Natural killer cell (primary cell): ENCODE data around the gene PLPP3. TPM values are rescaled to one million over a fixed set of nuclear protein-coding genes. Genes with fewer than 3 reads are reported as not detected.

Experiments
- ATAC-seq, 3 donors: fragments of 150-1000 bp in 2 of 3; fragments of 200-7000 bp in 1 of 3; cut with Tn5 transposase; 1 replicate in 1 of 3; 2 replicates in 2 of 3; pipeline ENCODE4 v1.10.0; 2021; ENCODE audit warnings: mild to moderate bottlenecking in 2 of 3, moderate library complexity in 2 of 3
- DNase-seq, 2 donors: peaks; one replicate each; pipeline versions ENCODE4 v3.0.0 to v3.0.0-alpha.2; 2013 to 2021; ENCODE audit warnings: mixed read lengths in 1 of 2
- H3K27ac ChIP-seq: one replicate; pipeline ENCODE4 v1.5.1; 2013; ENCODE audit warnings: mild to moderate bottlenecking, low read length
- H3K27me3 ChIP-seq: one replicate; pipeline ENCODE4 v1.6.1; 2013; ENCODE audit warnings: low read length; ENCODE audit not compliant: control insufficient read depth, insufficient read depth
- H3K36me3 ChIP-seq: one replicate; pipeline ENCODE4 v1.6.1; 2013; ENCODE audit warnings: low read length; ENCODE audit not compliant: control insufficient read depth, insufficient read depth
- H3K4me1 ChIP-seq: one replicate; pipeline ENCODE4 v1.6.1; 2013; ENCODE audit warnings: low read length; ENCODE audit not compliant: control insufficient read depth, insufficient read depth
- H3K4me3 ChIP-seq: one replicate; pipeline ENCODE4 v1.5.1; 2013; ENCODE audit warnings: low read length
- H3K9me3 ChIP-seq: one replicate; pipeline ENCODE4 v1.6.1; 2013; ENCODE audit warnings: low read length; ENCODE audit not compliant: control insufficient read depth, insufficient read depth
- H3K27ac Mint-ChIP-seq, 2 donors: one replicate each; pipeline ENCODE4 v1.8.0; 2022; ENCODE audit warnings: mild to moderate bottlenecking in 2 of 2, mixed read lengths in 2 of 2, moderate library complexity in 1 of 2
- H3K27me3 Mint-ChIP-seq, 2 donors: one replicate each; pipeline ENCODE4 v1.8.0; 2022; ENCODE audit warnings: low read depth in 2 of 2, mixed read lengths in 2 of 2
- H3K36me3 Mint-ChIP-seq: one replicate; pipeline ENCODE4 v1.8.0; 2022; ENCODE audit warnings: mixed read lengths
- H3K4me1 Mint-ChIP-seq, 2 donors: one replicate each; pipeline ENCODE4 v1.8.0; 2022; ENCODE audit warnings: mixed read lengths in 2 of 2
- H3K4me3 Mint-ChIP-seq: one replicate; pipeline ENCODE4 v1.8.0; 2022; ENCODE audit warnings: mild to moderate bottlenecking, moderate library complexity, mixed read lengths
- H3K9me3 Mint-ChIP-seq, 2 donors: one replicate each; pipeline ENCODE4 v1.8.0; 2022; ENCODE audit warnings: mixed read lengths in 2 of 2
- WGBS: methylation state at CpG from one replicate; pipeline ENCODE4 v1.1.7; 2013; ENCODE audit warnings: missing lambda C conversion rate; ENCODE audit not compliant: insufficient coverage; 5-methylcytosine and 5-hydroxymethylcytosine counted together
- intact Hi-C: fragments of 100-400 bp; cut with micrococcal nuclease; formaldehyde crosslinking; loops from one replicate; pipeline ENCODE4 v1.14.2; 2022
- total RNA-seq, 4 donors: library from RNA; stranded (reverse); fragments of 120-200 nt in 1 of 4; gene quantifications; one replicate each; pipeline versions ENCODE4 v1.2.3 to v1.2.4, GENCODE V29; 2013 to 2022
- TF ChIP-seq, protein P1 (sequence below): fragments of 200-600 bp; IDR thresholded peaks from one replicate; pipeline ENCODE4 v1.8.0; 2022; ENCODE audit warnings: antibody characterized with exemption

Gene PLPP3
- total RNA-seq, 3 donors from 2014 or later (not counting 1 experiment from before 2014, with no cell fraction given): 0.11 to 0.50 TPM; not detected in 1

DNA sequence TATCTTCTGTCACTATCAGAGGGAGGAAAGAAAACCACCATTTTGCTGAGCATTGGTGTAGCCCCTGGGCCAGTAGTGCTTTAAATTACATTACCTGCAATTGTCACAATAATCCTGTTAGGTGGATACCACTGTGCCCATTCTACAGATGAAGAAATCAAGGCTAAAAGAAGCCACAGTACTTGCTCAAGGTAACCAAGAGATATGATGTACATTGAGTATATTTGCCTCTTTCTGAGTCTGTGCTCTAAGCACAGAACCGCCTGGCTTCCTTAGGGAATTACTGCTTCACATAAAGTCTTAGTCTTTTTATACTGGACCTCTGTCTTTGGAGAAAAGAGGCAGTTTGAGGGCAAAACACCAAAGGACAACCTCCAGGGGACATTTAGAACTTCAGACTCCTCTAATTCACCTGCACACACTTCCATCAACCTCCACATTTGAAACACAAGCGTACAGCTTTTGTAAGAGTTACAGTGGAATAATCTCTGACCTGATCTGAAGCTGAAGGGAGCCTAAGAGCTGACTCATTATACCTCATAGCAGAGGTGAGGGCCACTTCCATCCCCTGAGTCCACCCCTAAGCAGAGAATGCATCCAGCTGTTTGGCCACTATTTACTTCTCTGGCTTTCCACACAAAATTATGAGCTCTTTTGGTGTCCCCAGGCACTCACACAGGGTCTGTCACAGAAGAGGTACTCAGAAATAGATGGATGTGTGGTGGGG lies 61.8 kb downstream of the PLPP3 start:
- intact Hi-C loops: no loop called here
- ATAC-seq (no peak), DNase-seq (no peak)
- Histone ChIP-seq H3K9me3 (no peaks in the 10 kb centered on the region), H3K36me3 (no peaks in the 10 kb centered on the region), H3K27ac (no peak overlapping the region), H3K4me1 (no peaks in the 10 kb centered on the region), H3K4me3 (no peak overlapping the region), H3K27me3 (no peaks in the 10 kb centered on the region)
- Mint-ChIP-seq H3K9me3 (no peaks in the 10 kb centered on the region), H3K27me3 (peaks cover 0 to 5% of the 10 kb centered on the region in 2 donors), H3K4me3 (no peak overlapping the region), H3K4me1 (no peaks in the 10 kb centered on the region), H3K27ac (no peak overlapping the region), H3K36me3 (no peaks in the 10 kb centered on the region)
- 81% methylated on average over 2 of the region's 2 CpGs for WGBS
- TF ChIP-seq, protein P1, sequence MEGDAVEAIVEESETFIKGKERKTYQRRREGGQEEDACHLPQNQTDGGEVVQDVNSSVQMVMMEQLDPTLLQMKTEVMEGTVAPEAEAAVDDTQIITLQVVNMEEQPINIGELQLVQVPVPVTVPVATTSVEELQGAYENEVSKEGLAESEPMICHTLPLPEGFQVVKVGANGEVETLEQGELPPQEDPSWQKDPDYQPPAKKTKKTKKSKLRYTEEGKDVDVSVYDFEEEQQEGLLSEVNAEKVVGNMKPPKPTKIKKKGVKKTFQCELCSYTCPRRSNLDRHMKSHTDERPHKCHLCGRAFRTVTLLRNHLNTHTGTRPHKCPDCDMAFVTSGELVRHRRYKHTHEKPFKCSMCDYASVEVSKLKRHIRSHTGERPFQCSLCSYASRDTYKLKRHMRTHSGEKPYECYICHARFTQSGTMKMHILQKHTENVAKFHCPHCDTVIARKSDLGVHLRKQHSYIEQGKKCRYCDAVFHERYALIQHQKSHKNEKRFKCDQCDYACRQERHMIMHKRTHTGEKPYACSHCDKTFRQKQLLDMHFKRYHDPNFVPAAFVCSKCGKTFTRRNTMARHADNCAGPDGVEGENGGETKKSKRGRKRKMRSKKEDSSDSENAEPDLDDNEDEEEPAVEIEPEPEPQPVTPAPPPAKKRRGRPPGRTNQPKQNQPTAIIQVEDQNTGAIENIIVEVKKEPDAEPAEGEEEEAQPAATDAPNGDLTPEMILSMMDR: no peak

GRCh38 chr1:56516539-56517252 lies 62.7 kb downstream of the PLPP3 start:
- H3K27ac ChIP-seq: no peak overlapping the region
- no peaks in the 10 kb centered on the region for H3K36me3 Mint-ChIP-seq
- no peaks in the 10 kb centered on the region for H3K9me3 ChIP-seq
- WGBS: 37% methylated on average over 7 of the region's 7 CpGs
- no peaks in the 10 kb centered on the region for H3K4me1 Mint-ChIP-seq
- H3K36me3 ChIP-seq: no peaks in the 10 kb centered on the region
- H3K4me3 Mint-ChIP-seq: no peak overlapping the region
- ATAC-seq (peak in 2 of 3 donors; percentile 37 to 71), DNase-seq (no peak)
- H3K27ac Mint-ChIP-seq: no peak overlapping the region
- no peaks in the 10 kb centered on the region for H3K9me3 Mint-ChIP-seq
- no peak overlapping the region for H3K4me3 ChIP-seq
- TF ChIP-seq, protein P1: no peak
- no peaks in the 10 kb centered on the region for H3K27me3 ChIP-seq
- H3K4me1 ChIP-seq: no peaks in the 10 kb centered on the region
- peaks cover 0 to 5% of the 10 kb centered on the region in 2 donors for H3K27me3 Mint-ChIP-seq
- intact Hi-C loops: no loop called here

- WGBS: 78% methylated on average over 4 of the region's 4 CpGs
- Histone ChIP-seq H3K9me3 (no peaks in the 10 kb centered on the region), H3K27ac (no peak overlapping the region), H3K36me3 (no peaks in the 10 kb centered on the region), H3K4me3 (no peak overlapping the region), H3K27me3 (no peaks in the 10 kb centered on the region), H3K4me1 (no peaks in the 10 kb centered on the region)
- Mint-ChIP-seq H3K36me3 (no peaks in the 10 kb centered on the region), H3K9me3 (no peaks in the 10 kb centered on the region), H3K27me3 (peaks cover 0 to 7% of the 10 kb centered on the region in 2 donors), H3K4me1 (no peaks in the 10 kb centered on the region), H3K4me3 (no peak overlapping the region), H3K27ac (no peak overlapping the region)
- no peak for DNase-seq
- ATAC-seq: no peak
- intact Hi-C loops: no loop called here
- TF ChIP-seq, protein P1: no peak
These were observed 63.3 kb downstream of the PLPP3 start for GRCh38 chr1:56515898-56516538.
